H9 (cell line): Measurements from ENCODE around the gene CRP. TPM values are rescaled to one million over a fixed set of nuclear protein-coding genes. Genes with fewer than 3 reads are reported as not detected.

Experiments
- DNase-seq: peaks from one replicate; pipeline ENCODE4 v3.0.0-alpha.2; 2017
- H2AFZ ChIP-seq: one replicate; pipeline ENCODE4 v1.6.1; 2013; ENCODE audit warnings: mild to moderate bottlenecking, low read length, control low read depth, moderate library complexity
- H2AK5ac ChIP-seq: 2 replicates; pipeline ENCODE4 v1.6.1; 2013; ENCODE audit warnings: low read length, control low read depth, mixed read lengths; ENCODE audit not compliant: insufficient read length
- H2BK120ac ChIP-seq: one replicate; pipeline ENCODE4 v1.6.1; 2013; ENCODE audit warnings: low read depth, mild to moderate bottlenecking, low read length, control low read depth, inconsistent platforms; ENCODE audit not compliant: poor library complexity, severe bottlenecking
- H2BK12ac ChIP-seq: 2 replicates; pipeline ENCODE4 v1.6.1; 2013; ENCODE audit warnings: low read length, control low read depth, mixed read lengths, low read depth; ENCODE audit not compliant: insufficient read length
- H2BK15ac ChIP-seq: 2 replicates; pipeline ENCODE4 v1.6.1; 2013; ENCODE audit warnings: low read depth, low read length, control low read depth
- H2BK20ac ChIP-seq: one replicate; pipeline ENCODE4 v1.6.1; 2013; ENCODE audit warnings: low read depth, mild to moderate bottlenecking, low read length, control low read depth, inconsistent platforms; ENCODE audit not compliant: poor library complexity, severe bottlenecking
- H2BK5ac ChIP-seq: 2 replicates; pipeline ENCODE4 v1.6.1; 2013; ENCODE audit warnings: low read length, control low read depth, mixed read lengths; ENCODE audit not compliant: insufficient read length
- H3K14ac ChIP-seq: 2 replicates; pipeline ENCODE4 v1.6.1; 2013; ENCODE audit warnings: low read length, control low read depth; ENCODE audit not compliant: insufficient read depth
- H3K18ac ChIP-seq: 2 replicates; pipeline ENCODE4 v1.6.1; 2013; ENCODE audit warnings: low read depth, mild to moderate bottlenecking, mixed read lengths, low read length, control low read depth; ENCODE audit not compliant: insufficient read length
- H3K23ac ChIP-seq: 2 replicates; pipeline ENCODE4 v1.6.1; 2013; ENCODE audit warnings: low read length, control low read depth, mixed read lengths, low read depth; ENCODE audit not compliant: insufficient read length
- H3K23me2 ChIP-seq: 2 replicates; pipeline ENCODE4 v1.6.1; 2013; ENCODE audit warnings: low read depth, mild to moderate bottlenecking, mixed read lengths, low read length, control low read depth; ENCODE audit not compliant: insufficient read length, poor library complexity, severe bottlenecking
- H3K27ac ChIP-seq: 2 replicates; pipeline ENCODE4 v1.5.1; 2013; ENCODE audit warnings: low read length, control low read depth, mixed read lengths, low read depth; ENCODE audit not compliant: insufficient read length
- H3K27me3 ChIP-seq: 2 replicates; pipeline ENCODE4 v1.6.1; 2013; ENCODE audit warnings: low read length, control low read depth, inconsistent platforms; ENCODE audit not compliant: insufficient read depth
- H3K4ac ChIP-seq: 2 replicates; pipeline ENCODE4 v1.6.1; 2013; ENCODE audit warnings: low read depth, mild to moderate bottlenecking, control low read depth, inconsistent platforms, low read length, moderate library complexity
- H3K4me1 ChIP-seq: 2 replicates; pipeline ENCODE4 v1.6.1; 2013; ENCODE audit warnings: low read length, control low read depth, inconsistent platforms; ENCODE audit not compliant: insufficient read depth
- H3K4me2 ChIP-seq: 2 replicates; pipeline ENCODE4 v1.6.1; 2013; ENCODE audit warnings: low read length, control low read depth, mixed read lengths; ENCODE audit not compliant: insufficient read length, insufficient read depth
- H3K56ac ChIP-seq: 2 replicates; pipeline ENCODE4 v1.6.1; 2013; ENCODE audit warnings: low read depth, mild to moderate bottlenecking, mixed read lengths, low read length, control low read depth; ENCODE audit not compliant: insufficient read length
- H3K79me1 ChIP-seq: 2 replicates; pipeline ENCODE4 v1.6.1; 2013; ENCODE audit warnings: low read depth, mild to moderate bottlenecking, moderate library complexity, low read length, control low read depth, inconsistent platforms; ENCODE audit not compliant: insufficient read depth, poor library complexity, severe bottlenecking
- H3K79me2 ChIP-seq: 2 replicates; pipeline ENCODE4 v1.6.1; 2013; ENCODE audit warnings: low read length, control low read depth, inconsistent platforms; ENCODE audit not compliant: insufficient read depth
- H3K9ac ChIP-seq: 2 replicates; pipeline ENCODE4 v1.6.1; 2013; ENCODE audit warnings: low read length, control low read depth, mixed read lengths; ENCODE audit not compliant: insufficient read length; ENCODE audit errors: extremely low read depth
- H3K9me3 ChIP-seq: one replicate; pipeline ENCODE4 v1.6.1; 2013; ENCODE audit warnings: low read depth, low read length, inconsistent platforms; ENCODE audit not compliant: control insufficient read depth
- H3T11ph ChIP-seq: one replicate; pipeline ENCODE4 v1.6.1; 2013; ENCODE audit warnings: mild to moderate bottlenecking, low read length, control low read depth, inconsistent platforms
- H4K20me1 ChIP-seq: one replicate; pipeline ENCODE4 v1.6.1; 2013; ENCODE audit not compliant: control insufficient read depth, insufficient read length, insufficient read depth
- H4K5ac ChIP-seq: 2 replicates; pipeline ENCODE4 v1.6.1; 2013; ENCODE audit warnings: low read depth, mild to moderate bottlenecking, mixed read lengths, low read length, control low read depth; ENCODE audit not compliant: insufficient read length
- H4K8ac ChIP-seq: replicated peaks from 2 replicates; pipeline ENCODE4 v1.6.1; 2013; ENCODE audit warnings: low read length, control low read depth, mixed read lengths, low read depth; ENCODE audit not compliant: insufficient read length
- H4K91ac ChIP-seq: 2 replicates; pipeline ENCODE4 v1.6.1; 2013; ENCODE audit warnings: low read depth, mild to moderate bottlenecking, moderate library complexity, mixed read lengths, low read length, control low read depth; ENCODE audit not compliant: insufficient read length
- H3K27ac Mint-ChIP-seq, 3 experiments: 2 replicates in 2 of 3; 3 replicates in 1 of 3; pipeline ENCODE4 v1.8.0; 2020 to 2021; ENCODE audit warnings: mixed read lengths in 3 of 3, mild to moderate bottlenecking in 1 of 3, moderate library complexity in 1 of 3
- H3K27me3 Mint-ChIP-seq: 2 replicates; pipeline ENCODE4 v1.8.0; 2021; ENCODE audit warnings: low read depth, mild to moderate bottlenecking, moderate library complexity, mixed read lengths
- H3K36me3 Mint-ChIP-seq, 3 experiments: 2 replicates in 2 of 3; 3 replicates in 1 of 3; pipeline ENCODE4 v1.8.0; 2020 to 2021; ENCODE audit warnings: low read depth in 3 of 3, mixed read lengths in 3 of 3; ENCODE audit not compliant: insufficient read depth in 1 of 3
- H3K4me1 Mint-ChIP-seq, 2 experiments: 2 replicates each; pipeline ENCODE4 v1.8.0; 2020; ENCODE audit warnings: mixed read lengths in 2 of 2
- H3K4me3 Mint-ChIP-seq, 2 experiments: 2 replicates in 1 of 2; 3 replicates in 1 of 2; pipeline ENCODE4 v1.8.0; 2020 to 2021; ENCODE audit warnings: mild to moderate bottlenecking in 2 of 2, mixed read lengths in 2 of 2, moderate library complexity in 1 of 2
- H3K9me3 Mint-ChIP-seq, 2 experiments: 2 replicates in 1 of 2; 3 replicates in 1 of 2; pipeline ENCODE4 v1.8.0; 2020; ENCODE audit warnings: mild to moderate bottlenecking in 2 of 2, mixed read lengths in 2 of 2, moderate library complexity in 1 of 2
- WGBS: extraction: QIAGEN DNeasy Blood & Tissue Kit; methylation state at CpG from one replicate; pipeline ENCODE4 v1.1.7; 2013; ENCODE audit warnings: missing lambda C conversion rate, low lambda C conversion rate, mixed read lengths; ENCODE audit not compliant: insufficient read length; ENCODE audit errors: extremely low coverage; 5-methylcytosine and 5-hydroxymethylcytosine counted together
- total RNA-seq: library from RNA; stranded (reverse); gene quantifications from 2 replicates; pipeline ENCODE4 v1.2.1, GENCODE V29; 2021
- TF ChIP-seq, protein P1 (sequence below): fragments of 200-600 bp; sonication (generic); conservative IDR thresholded peaks from 3 replicates; pipeline ENCODE4 v1.8.0; 2021; ENCODE audit warnings: antibody characterized with exemption, mild to moderate bottlenecking

Gene CRP
- total RNA-seq, 1 experiment from 2014 or later = not detected

DNA sequence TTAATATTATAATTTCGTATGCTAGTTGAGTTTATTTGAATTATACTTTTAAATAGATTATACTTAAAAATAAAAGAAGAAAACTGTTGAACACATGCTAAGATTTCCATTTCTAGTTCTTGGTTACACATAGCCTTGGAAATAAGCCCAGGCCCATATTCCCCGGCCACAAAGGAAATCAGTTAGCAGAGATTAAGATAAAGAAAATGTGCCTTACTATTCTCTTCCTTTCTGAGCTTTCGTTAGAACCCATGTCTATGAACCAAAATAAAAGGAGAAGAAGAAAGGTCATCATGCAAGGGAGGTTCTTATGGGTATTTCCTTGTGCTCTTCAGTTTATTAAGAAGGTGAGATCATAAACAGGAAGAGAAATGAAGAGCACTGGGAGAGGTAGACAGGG, 32.3 kb upstream of the CRP start:
- Histone ChIP-seq H2AK5ac (no peak overlapping the region), H3K4ac (no peak overlapping the region), H3K9me3 (no peaks in the 10 kb centered on the region), H4K5ac (no peak overlapping the region), H2BK20ac (no peak overlapping the region), H3K4me2 (no peak overlapping the region), H3K14ac (no peak overlapping the region), H3K9ac (no peak overlapping the region), H4K91ac (no peak overlapping the region), H2AFZ (no peak overlapping the region), H2BK12ac (no peak overlapping the region), H3K27me3 (no peaks in the 10 kb centered on the region), H2BK120ac (no peak overlapping the region), H3K79me1 (no peaks in the 10 kb centered on the region), H3K4me1 (no peaks in the 10 kb centered on the region), H3K18ac (no peak overlapping the region), H3K23ac (no peak overlapping the region), H3K56ac (no peak overlapping the region), H4K8ac (no peak overlapping the region), H3T11ph (no peak overlapping the region), H4K20me1 (no peaks in the 10 kb centered on the region), H2BK15ac (no peak overlapping the region), H3K23me2 (no peaks in the 10 kb centered on the region), H3K79me2 (no peaks in the 10 kb centered on the region), H2BK5ac (no peak overlapping the region), H3K27ac (no peak overlapping the region)
- no CpG with 5 or more reads among the region's 3 CpGs for whole genome bisulfite sequencing
- TF ChIP-seq, protein P1, sequence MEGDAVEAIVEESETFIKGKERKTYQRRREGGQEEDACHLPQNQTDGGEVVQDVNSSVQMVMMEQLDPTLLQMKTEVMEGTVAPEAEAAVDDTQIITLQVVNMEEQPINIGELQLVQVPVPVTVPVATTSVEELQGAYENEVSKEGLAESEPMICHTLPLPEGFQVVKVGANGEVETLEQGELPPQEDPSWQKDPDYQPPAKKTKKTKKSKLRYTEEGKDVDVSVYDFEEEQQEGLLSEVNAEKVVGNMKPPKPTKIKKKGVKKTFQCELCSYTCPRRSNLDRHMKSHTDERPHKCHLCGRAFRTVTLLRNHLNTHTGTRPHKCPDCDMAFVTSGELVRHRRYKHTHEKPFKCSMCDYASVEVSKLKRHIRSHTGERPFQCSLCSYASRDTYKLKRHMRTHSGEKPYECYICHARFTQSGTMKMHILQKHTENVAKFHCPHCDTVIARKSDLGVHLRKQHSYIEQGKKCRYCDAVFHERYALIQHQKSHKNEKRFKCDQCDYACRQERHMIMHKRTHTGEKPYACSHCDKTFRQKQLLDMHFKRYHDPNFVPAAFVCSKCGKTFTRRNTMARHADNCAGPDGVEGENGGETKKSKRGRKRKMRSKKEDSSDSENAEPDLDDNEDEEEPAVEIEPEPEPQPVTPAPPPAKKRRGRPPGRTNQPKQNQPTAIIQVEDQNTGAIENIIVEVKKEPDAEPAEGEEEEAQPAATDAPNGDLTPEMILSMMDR = no peak
- Mint-ChIP-seq H3K27me3 (no peaks in the 10 kb centered on the region; the same call in none of the 2 replicates), H3K9me3 (peaks cover 0 to 6% of the 10 kb centered on the region in 2 experiments; a peak in 1 of 5 replicates), H3K27ac (no peak overlapping the region), H3K36me3 (peaks cover 0 to 2% (median 0%) of the 10 kb centered on the region in 3 experiments; a peak in 1 of 7 replicates), H3K4me3 (no peak overlapping the region), H3K4me1 (no peaks in the 10 kb centered on the region)
- no peak for DNase-seq
